Thyroid gland (tissue), 4 donors: ENCODE data around the gene FAM13B.
"Not testable (repeated sequence)": the region's sequence is repeated elsewhere in the genome, so short reads cannot be mapped to it uniquely, and the experiment has no call there.

ENCODE experiments used
- CTCF ChIP-seq, 6 experiments: fragments of 200-600 bp in 3 of 6; fragments of 450-650 bp in 3 of 6; sonication (generic) in 3 of 6; IDR thresholded peaks; one replicate each; pipeline ENCODE4 v1.5.1; 2016 to 2019; ENCODE audit warnings: antibody characterized with exemption in 6 of 6, mild to moderate bottlenecking in 2 of 6, inconsistent platforms in 1 of 6, moderate library complexity in 1 of 6
- POLR2A ChIP-seq, 2 donors: fragments of 450-650 bp; IDR thresholded peaks; one replicate each; pipeline ENCODE4 v1.6.1; 2017; ENCODE audit warnings: antibody characterized with exemption in 2 of 2, mild to moderate bottlenecking in 2 of 2, moderate library complexity in 1 of 2

- TF ChIP-seq CTCF, POLR2A (IDR thresholded peaks at IDR 0.05): not testable (repeated sequence)
These were observed 4.5 kb downstream of the FAM13B start for GRCh38 chr5:138028262-138028970.
